ENCODE data around the gene CSTF2T. TPM values are rescaled to one million over a fixed set of nuclear protein-coding genes. Genes with fewer than 3 reads are reported as not detected.

CSTF2T gene
- polyA plus RNA-seq, 1 donor from 2014 or later, result 19.7 TPM

DNA sequence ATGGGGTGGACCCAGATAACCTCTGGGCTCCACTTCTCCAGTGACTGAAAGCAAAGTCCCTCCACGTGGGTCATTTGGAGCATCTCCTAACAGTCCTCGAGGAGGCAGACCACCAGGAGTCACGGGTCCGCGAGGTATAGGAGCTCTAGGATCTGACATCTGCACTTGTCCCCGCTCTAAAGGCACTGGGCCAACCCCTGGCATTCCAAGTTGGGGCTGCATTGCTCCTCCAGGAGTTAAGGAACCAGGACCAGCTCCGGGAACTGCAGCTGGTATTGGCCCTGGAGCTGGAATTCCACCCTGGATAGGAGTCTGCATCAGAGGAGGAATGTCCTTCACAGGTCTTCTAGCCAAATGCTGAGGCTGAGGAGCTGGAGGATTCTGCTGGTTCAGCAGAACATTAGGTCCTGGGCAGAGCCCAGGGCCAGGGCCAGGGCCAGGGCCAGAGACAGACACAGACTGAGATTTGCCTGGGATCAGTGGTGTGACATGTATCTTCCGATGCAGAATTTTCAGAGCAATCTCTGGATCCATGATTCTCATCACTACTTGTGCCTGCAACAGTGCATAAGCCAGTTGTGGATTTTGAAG is 827 bp downstream of the CSTF2T start:
- H3K9me3 ChIP-seq (ENCODE audit: low read length), result no peaks in the 10 kb centered on the region
- H3K4me3 ChIP-seq (ENCODE audit: low read length), result peak overlapping the region; percentile 70
- no peaks in the 10 kb centered on the region for H4K20me1 ChIP-seq (ENCODE audit: insufficient read depth)
- no peaks in the 10 kb centered on the region for H3F3A ChIP-seq (ENCODE audit: insufficient read depth, low read length, poor library complexity, severe bottlenecking)
- peak overlapping the region; percentile 76 for H2AFZ ChIP-seq (ENCODE audit: low read depth, low read length)
- H3K36me3 ChIP-seq (ENCODE audit: insufficient read depth, low read length), result no peaks in the 10 kb centered on the region
- H3K9me2 ChIP-seq (ENCODE audit: insufficient read depth, low read length), result no peaks in the 10 kb centered on the region
- no peak for TF ChIP-seq RAD21 (conservative IDR thresholded peaks at IDR 0.05)
- no peak for TF ChIP-seq SMC3 (conservative IDR thresholded peaks at IDR 0.05; ENCODE audit: poor library complexity)
- TF ChIP-seq EZH2 (IDR thresholded peaks at IDR 0.05; ENCODE audit: borderline replicate concordance, insufficient read depth, low read length, poor library complexity, severe bottlenecking), result no peak
- no peak for TF ChIP-seq EP300 (conservative IDR thresholded peaks at IDR 0.05; ENCODE audit: poor library complexity, severe bottlenecking)
- TF ChIP-seq POLR2AphosphoS5 (IDR thresholded peaks at IDR 0.05), result no peak
- no peak for TF ChIP-seq TAF1 (IDR thresholded peaks at IDR 0.05; ENCODE audit: low read depth)
- peak overlapping the region; percentile 92 for H3K27ac ChIP-seq (ENCODE audit: low read length)
- no peaks in the 10 kb centered on the region for H3K27me3 ChIP-seq (ENCODE audit: insufficient read depth, low read depth, low read length)
- H3K79me2 ChIP-seq (replicated peaks; ENCODE audit: insufficient read depth, low read length), result peaks cover 22% of the 10 kb centered on the region
- peak overlapping the region; percentile 82 for H3K4me2 ChIP-seq (ENCODE audit: low read length)
- peak overlapping the region; percentile 85 for H3K9ac ChIP-seq (ENCODE audit: low read length)

DNA sequence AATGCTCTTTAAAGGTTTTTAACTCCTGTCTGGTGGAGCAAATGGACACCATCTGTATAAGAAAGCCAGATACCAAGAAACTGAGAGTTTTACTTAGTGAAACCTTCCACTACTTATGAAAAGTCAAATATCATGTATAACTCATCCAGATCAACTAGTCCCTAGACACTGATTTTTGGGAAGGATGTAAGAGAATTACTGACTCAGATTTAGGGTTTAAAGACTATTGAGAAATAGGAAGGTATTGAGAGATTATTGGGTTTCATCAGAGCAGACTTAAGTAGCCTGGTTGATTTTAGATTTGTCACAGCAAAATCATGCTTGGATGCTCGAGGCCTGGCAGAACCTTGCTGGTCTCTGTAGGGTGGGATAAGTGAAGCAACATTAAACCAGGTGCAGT is 3.1 kb downstream of the CSTF2T start:
- H3K4me2 ChIP-seq (ENCODE audit: low read length), result peak overlapping the region; percentile 11
- H3K79me2 ChIP-seq (replicated peaks; ENCODE audit: insufficient read depth, low read length), result peaks cover 22% of the 10 kb centered on the region
- H2AFZ ChIP-seq (ENCODE audit: low read depth, low read length), result no peak overlapping the region
- H3K9me2 ChIP-seq (ENCODE audit: insufficient read depth, low read length), result no peaks in the 10 kb centered on the region
- H3K36me3 ChIP-seq (ENCODE audit: insufficient read depth, low read length), result no peaks in the 10 kb centered on the region
- no peaks in the 10 kb centered on the region for H3K27me3 ChIP-seq (ENCODE audit: insufficient read depth, low read depth, low read length)
- peak overlapping the region; percentile 38 for H3K4me3 ChIP-seq (ENCODE audit: low read length)
- no peaks in the 10 kb centered on the region for H3F3A ChIP-seq (ENCODE audit: insufficient read depth, low read length, poor library complexity, severe bottlenecking)
- H4K20me1 ChIP-seq (ENCODE audit: insufficient read depth), result no peaks in the 10 kb centered on the region
- H3K27ac ChIP-seq (ENCODE audit: low read length), result no peak overlapping the region
- TF ChIP-seq TAF1 (IDR thresholded peaks at IDR 0.05; ENCODE audit: low read depth) (no peak), SMC3 (conservative IDR thresholded peaks at IDR 0.05; ENCODE audit: poor library complexity) (no peak), EP300 (conservative IDR thresholded peaks at IDR 0.05; ENCODE audit: poor library complexity, severe bottlenecking) (no peak), RAD21 (conservative IDR thresholded peaks at IDR 0.05) (no peak), MXI1 (conservative IDR thresholded peaks at IDR 0.05; ENCODE audit: poor library complexity, severe bottlenecking) (no peak)
- no peak overlapping the region for H3K9ac ChIP-seq (ENCODE audit: low read length)
- no peaks in the 10 kb centered on the region for H3K9me3 ChIP-seq (ENCODE audit: low read length)

DNA sequence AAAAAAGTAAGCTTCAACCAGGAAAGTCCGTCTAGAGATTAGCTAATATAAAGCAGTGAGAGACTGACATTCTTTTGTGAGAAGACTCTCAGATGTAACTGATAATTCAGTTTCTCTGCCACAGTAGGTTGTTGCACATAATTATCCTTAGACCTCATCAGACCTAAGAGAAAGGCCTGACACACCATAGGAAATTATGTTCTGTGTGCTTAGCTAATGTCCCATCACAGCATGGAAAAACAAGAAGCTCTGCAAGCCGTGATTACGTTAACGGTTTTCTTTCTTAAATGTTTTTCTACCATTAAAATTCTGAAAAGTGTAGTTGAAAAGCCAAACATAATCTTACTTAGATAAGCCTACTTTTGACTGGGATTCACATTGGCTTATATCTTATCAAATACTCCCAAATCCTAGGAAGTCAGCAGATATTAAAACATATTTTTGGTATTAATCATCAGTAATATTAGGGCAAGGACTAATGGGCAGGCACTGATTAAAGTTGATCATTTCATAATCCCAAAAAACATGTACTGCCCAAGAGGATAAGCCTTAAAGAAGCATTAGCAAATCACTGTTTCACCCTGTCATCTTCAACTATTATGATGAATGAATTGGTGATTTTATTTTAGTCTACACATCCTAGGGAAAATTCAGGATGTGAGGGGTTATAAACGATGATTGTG is 5.2 kb downstream of the CSTF2T start:
- no peaks in the 10 kb centered on the region for H3K9me3 ChIP-seq (ENCODE audit: low read length)
- no peaks in the 10 kb centered on the region for H3K9me2 ChIP-seq (ENCODE audit: insufficient read depth, low read length)
- peaks cover 21% of the 10 kb centered on the region for H3K79me2 ChIP-seq (replicated peaks; ENCODE audit: insufficient read depth, low read length)
- TF ChIP-seq TAF1 (IDR thresholded peaks at IDR 0.05; ENCODE audit: low read depth) (no peak), EZH2 (IDR thresholded peaks at IDR 0.05; ENCODE audit: borderline replicate concordance, insufficient read depth, low read length, poor library complexity, severe bottlenecking) (no peak), RAD21 (conservative IDR thresholded peaks at IDR 0.05) (no peak), MXI1 (conservative IDR thresholded peaks at IDR 0.05; ENCODE audit: poor library complexity, severe bottlenecking) (no peak), SMC3 (conservative IDR thresholded peaks at IDR 0.05; ENCODE audit: poor library complexity) (no peak)
- TF ChIP-seq, protein P1, sequence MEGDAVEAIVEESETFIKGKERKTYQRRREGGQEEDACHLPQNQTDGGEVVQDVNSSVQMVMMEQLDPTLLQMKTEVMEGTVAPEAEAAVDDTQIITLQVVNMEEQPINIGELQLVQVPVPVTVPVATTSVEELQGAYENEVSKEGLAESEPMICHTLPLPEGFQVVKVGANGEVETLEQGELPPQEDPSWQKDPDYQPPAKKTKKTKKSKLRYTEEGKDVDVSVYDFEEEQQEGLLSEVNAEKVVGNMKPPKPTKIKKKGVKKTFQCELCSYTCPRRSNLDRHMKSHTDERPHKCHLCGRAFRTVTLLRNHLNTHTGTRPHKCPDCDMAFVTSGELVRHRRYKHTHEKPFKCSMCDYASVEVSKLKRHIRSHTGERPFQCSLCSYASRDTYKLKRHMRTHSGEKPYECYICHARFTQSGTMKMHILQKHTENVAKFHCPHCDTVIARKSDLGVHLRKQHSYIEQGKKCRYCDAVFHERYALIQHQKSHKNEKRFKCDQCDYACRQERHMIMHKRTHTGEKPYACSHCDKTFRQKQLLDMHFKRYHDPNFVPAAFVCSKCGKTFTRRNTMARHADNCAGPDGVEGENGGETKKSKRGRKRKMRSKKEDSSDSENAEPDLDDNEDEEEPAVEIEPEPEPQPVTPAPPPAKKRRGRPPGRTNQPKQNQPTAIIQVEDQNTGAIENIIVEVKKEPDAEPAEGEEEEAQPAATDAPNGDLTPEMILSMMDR (IDR thresholded peaks at IDR 0.05; ENCODE audit: poor library complexity, severe bottlenecking), result no peak
- no peaks in the 10 kb centered on the region for H3K27me3 ChIP-seq (ENCODE audit: insufficient read depth, low read depth, low read length)
- H4K20me1 ChIP-seq (ENCODE audit: insufficient read depth), result no peaks in the 10 kb centered on the region
- H3K27ac ChIP-seq (ENCODE audit: low read length), result no peak overlapping the region
- H3F3A ChIP-seq (ENCODE audit: insufficient read depth, low read length, poor library complexity, severe bottlenecking), result no peaks in the 10 kb centered on the region
- no peak overlapping the region for H3K4me2 ChIP-seq (ENCODE audit: low read length)
- no peak overlapping the region for H3K9ac ChIP-seq (ENCODE audit: low read length)
- H2AFZ ChIP-seq (ENCODE audit: low read depth, low read length), result no peak overlapping the region
- H3K36me3 ChIP-seq (ENCODE audit: insufficient read depth, low read length), result no peaks in the 10 kb centered on the region
- peak overlapping the region; percentile 38 for H3K4me3 ChIP-seq (ENCODE audit: low read length)
